GM12864 (cell line): Measurements from ENCODE around the gene DISC1.

Experiments used
- DNase-seq: peaks from one replicate; pipeline ENCODE4 v3.0.0-alpha.2; 2011; ENCODE audit warnings: low read depth
- H3K4me3 ChIP-seq: 2 replicates; pipeline ENCODE4 v1.5.1; 2011; ENCODE audit warnings: mild to moderate bottlenecking, low read depth, low read length, control low read depth
- CTCF ChIP-seq: IDR thresholded peaks from 2 replicates; pipeline ENCODE4 v1.5.1; 2011; ENCODE audit warnings: low read depth, mild to moderate bottlenecking, moderate library complexity, low read length, control low read depth, inconsistent platforms; ENCODE audit errors: missing control alignments

DISC1 gene

GRCh38 chr1:231626535-231626950, at the start of gene DISC1:
TSS of gene DISC1 (plus strand) at chr1:231626790. CDS start at chr1:231626868, 78 bp downstream.
- peak; percentile 41 for DNase-seq
- peak within 1 kb of the TSS; percentile 56 for H3K4me3 ChIP-seq
- TF ChIP-seq CTCF = no peak

GRCh38 chr1:231576804-231577718, 49.5 kb upstream of the DISC1 start:
- no peak for TF ChIP-seq CTCF
- DNase-seq = no peak
- no peak overlapping the region for H3K4me3 ChIP-seq

GRCh38 chr1:231580874-231581273, 45.7 kb upstream of the DISC1 start:
- no peak for TF ChIP-seq CTCF
- DNase-seq = no peak
- no peak overlapping the region for H3K4me3 ChIP-seq

- TF ChIP-seq CTCF = no peak
- DNase-seq = no peak
- no peak overlapping the region for H3K4me3 ChIP-seq
Measured at GRCh38 chr1:231581859-231582258, 44.7 kb upstream of the DISC1 start.

- no peak overlapping the region for H3K4me3 ChIP-seq
- DNase-seq = no peak
- TF ChIP-seq CTCF = no peak
Measured at GRCh38 chr1:231583376-231583775, 43.2 kb upstream of the DISC1 start.

- TF ChIP-seq CTCF = no peak
- no peak for DNase-seq
Measured at GRCh38 chr1:231584117-231584516, 42.5 kb upstream of the DISC1 start.

GRCh38 chr1:231584921-231585320, 41.7 kb upstream of the DISC1 start:
- DNase-seq = no peak
- H3K4me3 ChIP-seq = no peak overlapping the region
- no peak for TF ChIP-seq CTCF

More at GRCh38 chr1:231584117-231584516, 42.5 kb upstream of the DISC1 start:
- H3K4me3 ChIP-seq = no peak overlapping the region
